Body of pancreas (tissue), 4 donors: ENCODE data around the gene FMNL2.

ENCODE experiments used
- CTCF ChIP-seq, 7 experiments: fragments of 450-650 bp in 4 of 7; fragments of 200-600 bp in 3 of 7; sonication (generic) in 3 of 7; IDR thresholded peaks; one replicate each; pipeline ENCODE4 v1.5.1; 2016 to 2019; ENCODE audit warnings: antibody characterized with exemption in 7 of 7
- POLR2A ChIP-seq, 3 donors: fragments of 450-650 bp; IDR thresholded peaks; one replicate each; pipeline ENCODE4 v1.6.1; 2016; ENCODE audit warnings: antibody characterized with exemption in 3 of 3, mild to moderate bottlenecking in 2 of 3

- TF ChIP-seq CTCF (IDR thresholded peaks at IDR 0.05), result no peak
- TF ChIP-seq POLR2A (IDR thresholded peaks at IDR 0.05), result no peak
Measured at GRCh38 chr2:152682663-152683062, 347.7 kb downstream of the FMNL2 start.
